DND-41 (cell line): Measurements from ENCODE around the gene KRTAP10-6.

ENCODE experiments used
- ATAC-seq: fragments of 200-7000 bp; cut with Tn5 transposase; 3 replicates; pipeline ENCODE4 v1.9.1; 2021; ENCODE audit warnings: low read depth; ENCODE audit not compliant: insufficient read depth
- DNase-seq: peaks from one replicate; pipeline ENCODE4 v3.0.0-alpha.2; 2020
- H2AFZ ChIP-seq: 2 replicates; pipeline ENCODE4 v1.6.0; 2012; ENCODE audit warnings: low read depth, low read length
- H3K27ac ChIP-seq: 2 replicates; pipeline ENCODE4 v1.5.1; 2012; ENCODE audit warnings: low read length, inconsistent platforms
- H3K27me3 ChIP-seq: fragments of 200-600 bp; sonication (generic); 2 replicates; pipeline ENCODE4 v1.6.0; 2012; ENCODE audit warnings: low read length, mild to moderate bottlenecking, inconsistent platforms; ENCODE audit not compliant: insufficient read depth, poor library complexity
- H3K36me3 ChIP-seq: 2 replicates; pipeline ENCODE4 v1.5.1; 2012; ENCODE audit warnings: low read length, inconsistent platforms; ENCODE audit not compliant: insufficient read depth
- H3K4me1 ChIP-seq: 2 replicates; pipeline ENCODE4 v1.5.1; 2012; ENCODE audit warnings: mild to moderate bottlenecking, low read length; ENCODE audit not compliant: insufficient read depth
- H3K4me2 ChIP-seq: 2 replicates; pipeline ENCODE4 v1.6.0; 2012; ENCODE audit warnings: mild to moderate bottlenecking, moderate library complexity, low read length, inconsistent platforms; ENCODE audit not compliant: insufficient read depth
- H3K4me3 ChIP-seq, 2 experiments: fragments of 200-600 bp in 1 of 2; shearing (Covaris generic) in 1 of 2; 2 replicates each; pipeline ENCODE4 v1.5.1; 2012 to 2016; ENCODE audit warnings: inconsistent platforms in 2 of 2, low read length in 2 of 2, mild to moderate bottlenecking in 2 of 2, low read depth in 1 of 2, moderate library complexity in 1 of 2
- H3K79me2 ChIP-seq: 2 replicates; pipeline ENCODE4 v1.6.0; 2012; ENCODE audit warnings: low read length, inconsistent platforms; ENCODE audit not compliant: insufficient read depth
- H3K9ac ChIP-seq: 2 replicates; pipeline ENCODE4 v1.6.0; 2012; ENCODE audit warnings: low read depth, mild to moderate bottlenecking, inconsistent platforms, low read length, moderate library complexity
- H3K9me3 ChIP-seq: 2 replicates; pipeline ENCODE4 v1.5.1; 2012; ENCODE audit warnings: low read length, moderate library complexity, mild to moderate bottlenecking, inconsistent platforms; ENCODE audit not compliant: insufficient read depth, severe bottlenecking
- H4K20me1 ChIP-seq: 2 replicates; pipeline ENCODE4 v1.6.0; 2012; ENCODE audit warnings: low read length; ENCODE audit not compliant: insufficient read depth
- CTCF ChIP-seq: IDR thresholded peaks from 2 replicates; pipeline ENCODE4 v1.5.1; 2012; ENCODE audit warnings: borderline replicate concordance, low read length, moderate library complexity, mild to moderate bottlenecking; ENCODE audit not compliant: poor library complexity, severe bottlenecking; ENCODE audit errors: extremely low read depth
- EZH2 ChIP-seq: IDR thresholded peaks from 3 replicates; pipeline ENCODE4 v1.6.1; 2012; ENCODE audit warnings: borderline replicate concordance, low read depth, mild to moderate bottlenecking, moderate library complexity, low read length, inconsistent platforms; ENCODE audit not compliant: severe bottlenecking

KRTAP10-6 gene

GRCh38 chr21:44568667-44569556 is 23.4 kb downstream of the KRTAP10-6 start:
- DNase-seq = no peak
- TF ChIP-seq EZH2 = no peak
- TF ChIP-seq CTCF = no peak
- no peak for ATAC-seq
- Histone ChIP-seq H3K4me3 (no peak overlapping the region), H3K4me1 (no peaks in the 10 kb centered on the region), H3K36me3 (no peaks in the 10 kb centered on the region), H3K9ac (no peak overlapping the region), H3K79me2 (no peaks in the 10 kb centered on the region), H3K9me3 (no peaks in the 10 kb centered on the region), H3K27me3 (no peaks in the 10 kb centered on the region), H2AFZ (no peak overlapping the region), H3K27ac (no peak overlapping the region), H3K4me2 (no peak overlapping the region), H4K20me1 (no peaks in the 10 kb centered on the region)

GRCh38 chr21:44568261-44568660 is 24.0 kb downstream of the KRTAP10-6 start:
- Histone ChIP-seq H3K27ac (no peak overlapping the region), H3K9me3 (no peaks in the 10 kb centered on the region), H3K4me3 (no peak overlapping the region), H3K36me3 (no peaks in the 10 kb centered on the region), H3K27me3 (no peaks in the 10 kb centered on the region), H3K4me2 (no peak overlapping the region), H3K9ac (no peak overlapping the region), H4K20me1 (no peaks in the 10 kb centered on the region), H2AFZ (no peak overlapping the region), H3K79me2 (no peaks in the 10 kb centered on the region), H3K4me1 (no peaks in the 10 kb centered on the region)
- no peak for DNase-seq
- no peak for ATAC-seq
- no peak for TF ChIP-seq EZH2
- TF ChIP-seq CTCF = no peak

- ATAC-seq = no peak
- Histone ChIP-seq H2AFZ (no peak overlapping the region), H3K4me3 (no peak overlapping the region), H3K79me2 (no peaks in the 10 kb centered on the region), H3K4me1 (no peaks in the 10 kb centered on the region), H3K27ac (no peak overlapping the region), H4K20me1 (no peaks in the 10 kb centered on the region), H3K27me3 (no peaks in the 10 kb centered on the region), H3K9me3 (no peaks in the 10 kb centered on the region), H3K9ac (no peak overlapping the region), H3K36me3 (no peaks in the 10 kb centered on the region), H3K4me2 (no peak overlapping the region)
- no peak for TF ChIP-seq EZH2
- TF ChIP-seq CTCF = no peak
- no peak for DNase-seq
Measured at GRCh38 chr21:44567481-44568171, 24.7 kb downstream of the KRTAP10-6 start.
